H1 (cell line): ENCODE measurements around the gene PTGDS. TPM values are rescaled to one million over a fixed set of nuclear protein-coding genes. Genes with fewer than 3 reads are reported as not detected.

Experiments
- CTCF ChIA-PET: fragments of 300-600 bp; sonication (Branson Sonifier 250); formaldehyde crosslinking; loops from one replicate; lab custom pipeline; 2021; ENCODE audit not compliant: partially characterized antibody; lab: Charles Lee
- POLR2A ChIA-PET: fragments of 300-600 bp; sonication (Branson Sonifier 250); formaldehyde crosslinking; loops from one replicate; lab custom pipeline; 2021; ENCODE audit warnings: inconsistent platforms; ENCODE audit not compliant: partially characterized antibody; lab: Charles Lee
- DNase-seq, 2 experiments: peaks; one replicate each; pipeline versions ENCODE4 v3.0.0 to v3.0.0-alpha.2; 2010 to 2022; ENCODE audit warnings: low spot score in 2 of 2, low read depth in 1 of 2, mixed read lengths in 1 of 2
- FAIRE-seq: peaks from 2 replicates; lab custom pipeline; 2011; peaks lifted over from hg19 to GRCh38; lab: Jason Lieb, UNC
- H2AFZ ChIP-seq: 2 replicates; pipeline ENCODE4 v1.8.1; 2012; ENCODE audit warnings: low read length, inconsistent platforms
- H2AK5ac ChIP-seq: 2 replicates; pipeline ENCODE4 v1.6.1; 2013; ENCODE audit warnings: low read depth, low read length
- H2BK120ac ChIP-seq: replicated peaks from 2 replicates; pipeline ENCODE3; 2013; ENCODE audit warnings: low read depth, low read length, inconsistent platforms
- H2BK12ac ChIP-seq: 2 replicates; pipeline ENCODE4 v1.6.1; 2013; ENCODE audit warnings: low read depth, low read length
- H2BK15ac ChIP-seq: 2 replicates; pipeline ENCODE4 v1.6.1; 2013; ENCODE audit warnings: low read length
- H2BK20ac ChIP-seq: 2 replicates; pipeline ENCODE4 v1.6.1; 2013; ENCODE audit warnings: low read length
- H2BK5ac ChIP-seq: 2 replicates; pipeline ENCODE4 v1.6.1; 2013; ENCODE audit warnings: low read depth, low read length
- H3K14ac ChIP-seq: 2 replicates; pipeline ENCODE4 v1.6.1; 2013; ENCODE audit warnings: inconsistent platforms; ENCODE audit not compliant: insufficient read length
- H3K18ac ChIP-seq: 2 replicates; pipeline ENCODE4 v1.6.1; 2013; ENCODE audit warnings: low read length; ENCODE audit errors: extremely low read depth
- H3K23ac ChIP-seq: 2 replicates; pipeline ENCODE4 v1.6.1; 2013; ENCODE audit warnings: inconsistent platforms; ENCODE audit not compliant: insufficient read length
- H3K23me2 ChIP-seq: 2 replicates; pipeline ENCODE4 v1.6.1; 2013; ENCODE audit warnings: low read depth, low read length
- H3K27ac ChIP-seq: 2 replicates; pipeline ENCODE4 v1.6.1; 2011; ENCODE audit warnings: low read depth, low read length, inconsistent platforms
- H3K27me3 ChIP-seq, 4 experiments: replicated peaks in 1 of 4; 1 replicate in 1 of 4; 2 replicates in 3 of 4; pipeline versions ENCODE4 v1.6.1 to v1.8.1; 2011 to 2013; ENCODE audit warnings: low read length in 3 of 4, mild to moderate bottlenecking in 3 of 4, inconsistent platforms in 2 of 4, mixed read lengths in 2 of 4, moderate library complexity in 1 of 4; ENCODE audit not compliant: control insufficient read depth in 3 of 4, insufficient read depth in 3 of 4; ENCODE audit errors: extremely low read depth in 1 of 4
- H3K36me3 ChIP-seq, 4 experiments: 2 replicates each; pipeline versions ENCODE4 v1.6.1 to v1.8.1; 2011 to 2013; ENCODE audit warnings: mild to moderate bottlenecking in 4 of 4, low read length in 3 of 4, moderate library complexity in 2 of 4, control low read depth in 1 of 4, inconsistent platforms in 1 of 4; ENCODE audit not compliant: insufficient read depth in 4 of 4, control insufficient read depth in 2 of 4
- H3K4ac ChIP-seq: replicated peaks from 2 replicates; pipeline ENCODE3; 2013; ENCODE audit warnings: low read length, low read depth, mixed read lengths, inconsistent platforms; ENCODE audit not compliant: insufficient read length
- H3K4me1 ChIP-seq, 4 experiments: replicated peaks in 1 of 4; 1 replicate in 1 of 4; 2 replicates in 3 of 4; pipeline versions ENCODE4 v1.6.1 to v1.8.1; 2011 to 2013; ENCODE audit warnings: low read length in 3 of 4, inconsistent platforms in 2 of 4, mixed read lengths in 1 of 4; ENCODE audit not compliant: insufficient read depth in 4 of 4, control insufficient read depth in 3 of 4
- H3K4me2 ChIP-seq, 2 experiments: 2 replicates each; pipeline versions ENCODE4 v1.6.1 to v1.8.1; 2011 to 2013; ENCODE audit warnings: low read depth in 2 of 2, low read length in 2 of 2, control low read depth in 1 of 2, inconsistent platforms in 1 of 2, mild to moderate bottlenecking in 1 of 2; ENCODE audit not compliant: insufficient read depth in 1 of 2
- H3K4me3 ChIP-seq, 4 experiments: fragments of 200-600, 300-600 bp in 1 of 4; sonication (generic), shearing (Covaris generic), sonication (Bioruptor Twin) in 1 of 4; 2 replicates each; pipeline versions ENCODE4 v1.5.1 to v1.8.1; 2011 to 2016; ENCODE audit warnings: low read length in 4 of 4, low read depth in 3 of 4, control low read depth in 2 of 4, inconsistent platforms in 2 of 4, mild to moderate bottlenecking in 2 of 4, mixed read lengths in 1 of 4, moderate library complexity in 1 of 4; ENCODE audit not compliant: insufficient read depth in 2 of 4; ENCODE audit errors: extremely low read depth in 1 of 4
- H3K56ac ChIP-seq: replicated peaks from 2 replicates; pipeline ENCODE3; 2013; ENCODE audit warnings: low read depth, mild to moderate bottlenecking, mixed read lengths, low read length, inconsistent platforms; ENCODE audit not compliant: insufficient read length
- H3K79me1 ChIP-seq: 2 replicates; pipeline ENCODE4 v1.6.1; 2013; ENCODE audit warnings: low read depth, low read length, control low read depth
- H3K79me2 ChIP-seq, 2 experiments: 2 replicates each; pipeline versions ENCODE4 v1.6.1 to v1.8.1; 2012 to 2013; ENCODE audit warnings: low read length in 2 of 2, mild to moderate bottlenecking in 2 of 2, inconsistent platforms in 1 of 2; ENCODE audit not compliant: insufficient read depth in 2 of 2, control insufficient read depth in 1 of 2
- H3K9ac ChIP-seq, 4 experiments: replicated peaks in 1 of 4; 1 replicate in 1 of 4; 2 replicates in 3 of 4; pipeline versions ENCODE4 v1.6.1 to v1.8.1; 2011 to 2013; ENCODE audit warnings: low read depth in 3 of 4, low read length in 3 of 4, control low read depth in 2 of 4, mild to moderate bottlenecking in 2 of 4, moderate library complexity in 2 of 4, inconsistent platforms in 1 of 4; ENCODE audit errors: extremely low read depth in 1 of 4
- H3K9me3 ChIP-seq, 2 experiments: 2 replicates each; pipeline versions ENCODE4 v1.6.1 to v1.8.1; 2012 to 2013; ENCODE audit warnings: mild to moderate bottlenecking in 2 of 2, moderate library complexity in 2 of 2, control low read depth in 1 of 2, inconsistent platforms in 1 of 2, low read depth in 1 of 2, low read length in 1 of 2, mixed read lengths in 1 of 2; ENCODE audit not compliant: insufficient read depth in 2 of 2
- H4K20me1 ChIP-seq, 2 experiments: replicated peaks in 1 of 2; 2 replicates each; pipeline versions ENCODE3 to v1.8.1; 2011 to 2013; ENCODE audit warnings: inconsistent platforms in 2 of 2, low read length in 2 of 2, mild to moderate bottlenecking in 1 of 2; ENCODE audit not compliant: insufficient read depth in 2 of 2, control insufficient read depth in 1 of 2
- H4K5ac ChIP-seq: 2 replicates; pipeline ENCODE4 v1.6.1; 2013; ENCODE audit warnings: low read length, low read depth, mixed read lengths, inconsistent platforms; ENCODE audit not compliant: insufficient read length
- H4K8ac ChIP-seq: 2 replicates; pipeline ENCODE4 v1.8.0; 2013; ENCODE audit warnings: mild to moderate bottlenecking, moderate library complexity, low read length, inconsistent platforms; ENCODE audit not compliant: insufficient read depth; ENCODE audit errors: extremely low read depth
- H4K91ac ChIP-seq: replicated peaks from 2 replicates; pipeline ENCODE3; 2013; ENCODE audit warnings: low read length, mixed read lengths, inconsistent platforms; ENCODE audit not compliant: insufficient read length
- CBX5 ChIP-seq: fragments of 300-800, 300-1000 bp; sonication (generic); IDR thresholded peaks from 2 replicates; pipeline ENCODE4 v1.7.1; 2016; ENCODE audit warnings: antibody characterized with exemption, low read length, low read depth
- CBX8 ChIP-seq: fragments of 300-800, 300-1000 bp; sonication (generic); IDR thresholded peaks from 2 replicates; pipeline ENCODE4 v1.7.1; 2016; ENCODE audit warnings: low read depth, low read length, borderline replicate concordance
- EP300 ChIP-seq, 2 experiments: IDR thresholded peaks; 1 replicate in 1 of 2; 2 replicates in 1 of 2; pipeline ENCODE4 v1.6.1; 2011 to 2012; ENCODE audit warnings: low read depth in 2 of 2, low read length in 2 of 2, mild to moderate bottlenecking in 2 of 2, borderline replicate concordance in 1 of 2, inconsistent platforms in 1 of 2, moderate library complexity in 1 of 2
- FOSL1 ChIP-seq: IDR thresholded peaks from 2 replicates; pipeline ENCODE4 v1.6.1; 2011; ENCODE audit warnings: mild to moderate bottlenecking, low read depth, low read length, moderate library complexity; ENCODE audit not compliant: insufficient read depth
- JUN ChIP-seq: IDR thresholded peaks from 2 replicates; pipeline ENCODE4 v1.6.1; 2011; ENCODE audit warnings: low read depth, mild to moderate bottlenecking, improper control_type of control experiment, low read length
- NANOG ChIP-seq: IDR thresholded peaks from 2 replicates; pipeline ENCODE4 v1.6.1; 2011; ENCODE audit warnings: low read length, low read depth, mild to moderate bottlenecking, inconsistent platforms; ENCODE audit not compliant: insufficient read depth, poor library complexity, severe bottlenecking
- POU5F1 ChIP-seq: IDR thresholded peaks from 2 replicates; pipeline ENCODE4 v1.6.1; 2011; ENCODE audit warnings: low read depth, mild to moderate bottlenecking, low read length, moderate library complexity
- SAP30 ChIP-seq: fragments of 300-600 bp; sonication (generic); IDR thresholded peaks from 2 replicates; pipeline ENCODE4 v1.7.1; 2012; ENCODE audit warnings: low read length, moderate library complexity, mild to moderate bottlenecking, inconsistent platforms; ENCODE audit not compliant: insufficient read depth, insufficient replicate concordance
- TAF7 ChIP-seq: optimal IDR thresholded peaks from 2 replicates; pipeline ENCODE3; 2011; ENCODE audit warnings: low read depth, mild to moderate bottlenecking, inconsistent platforms, low read length, moderate library complexity, borderline replicate concordance
- YY1 ChIP-seq: IDR thresholded peaks from 2 replicates; pipeline ENCODE4 v1.6.1; 2011; ENCODE audit warnings: low read depth, mild to moderate bottlenecking, low read length
- WGBS, 2 experiments: shearing (Covaris generic) in 1 of 2; methylation state at CpG; one replicate each; pipeline versions ENCODE4 v1.1.6 to v1.1.7; 2013 to 2015; ENCODE audit warnings: low lambda C conversion rate in 2 of 2, mixed read lengths in 2 of 2, inconsistent platforms in 1 of 2, low coverage in 1 of 2, missing lambda C conversion rate in 1 of 2; ENCODE audit not compliant: insufficient replicate concordance in 2 of 2, insufficient coverage in 1 of 2, insufficient read length in 1 of 2; ENCODE audit errors: extremely low coverage in 1 of 2, missing lambda C conversion rate in 1 of 2; 5-methylcytosine and 5-hydroxymethylcytosine counted together
- polyA plus RNA-seq, 7 experiments: library from polyadenylated mRNA; depleted of rRNA in 3 of 7; stranded (reverse) in 5 of 7; unstranded in 2 of 7; fragments of >200 nt in 5 of 7; fragments of 200-250 nt in 2 of 7; gene quantifications; 1 replicate in 5 of 7; 2 replicates in 1 of 7; 4 replicates in 1 of 7; pipeline versions ENCODE4 v1.2.1 to v1.2.3, GENCODE V29; 2011 to 2013; ENCODE audit warnings: missing spikeins in 2 of 7, mixed read lengths in 2 of 7
- total RNA-seq: library from RNA; stranded (reverse); fragmentation: NEBNext Ultra II Directional; extraction: Animal tissue kit (Norgen Biotek cat#: 25700); gene quantifications from 2 replicates; pipeline ENCODE4 v1.2.1, GENCODE V29; 2021

Gene PTGDS
- total and polyA plus RNA-seq, 2 of the 8 experiments (the other 6 are each of a cell fraction or from before 2014, with no cell fraction given): 1.7 to 2.3 TPM

DNA sequence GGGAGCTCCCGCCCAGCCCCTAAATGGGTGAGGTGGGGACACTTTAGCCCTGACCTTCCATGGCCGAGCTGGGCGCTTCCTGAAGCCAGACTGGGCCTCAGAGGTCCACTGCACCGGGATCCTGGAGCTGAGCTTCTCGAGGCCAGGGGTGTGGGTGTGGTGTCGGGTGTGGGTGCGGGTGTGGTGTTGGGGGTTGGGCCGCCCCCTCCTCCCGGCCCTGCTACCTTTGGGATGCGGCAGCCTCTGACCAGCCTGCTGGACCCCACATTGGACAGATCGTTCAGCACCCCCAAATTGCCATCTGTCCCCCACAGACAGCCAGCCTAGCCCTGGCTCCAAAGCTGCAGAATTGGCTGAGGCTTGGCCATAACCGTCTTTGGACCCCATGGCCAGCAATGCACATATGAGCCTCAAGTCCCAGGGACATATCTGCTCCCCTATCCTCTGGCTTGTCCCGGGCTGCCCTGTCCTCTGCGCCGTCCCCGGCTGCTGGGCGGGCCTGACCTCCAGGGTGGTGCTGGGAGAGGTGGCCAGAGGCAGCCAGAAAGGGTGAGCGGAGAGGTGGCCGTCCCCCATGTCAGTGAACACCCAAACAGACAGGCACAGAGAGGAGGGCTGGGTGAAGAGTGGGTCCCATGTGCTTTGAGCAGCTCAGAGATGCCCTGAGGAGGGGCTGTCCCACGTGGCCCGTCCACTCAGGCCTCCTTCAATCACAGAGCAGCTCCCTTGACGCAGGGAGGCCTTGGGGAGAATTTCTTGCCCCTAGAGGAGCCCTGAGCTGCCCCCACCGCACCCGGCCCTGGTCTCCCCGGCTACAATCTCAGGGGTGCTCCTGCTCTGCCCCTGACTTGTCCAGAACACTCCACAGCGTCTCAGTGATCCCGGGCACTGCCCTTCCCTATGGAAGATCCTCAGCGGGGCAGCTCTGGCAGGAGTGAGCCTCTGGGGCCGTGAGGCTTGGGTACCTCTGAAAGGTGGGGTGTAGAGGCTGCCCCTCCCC, 3.4 kb upstream of the PTGDS start:
- DNase-seq (no peak), FAIRE-seq (no peak)
- Histone ChIP-seq H3K4me2 (no peak overlapping the region), H2AFZ (no peak overlapping the region), H3K27ac (no peak overlapping the region), H3K18ac (no peak overlapping the region), H3K4me1 (peaks cover 0 to 11% (median 4%) of the 10 kb centered on the region in 4 experiments; a peak in 5 of 7 replicates), H3K79me2 (no peaks in the 10 kb centered on the region), H4K5ac (no peak overlapping the region), H2BK5ac (no peak overlapping the region), H3K9me3 (no peaks in the 10 kb centered on the region), H4K8ac (peak overlapping the region; percentile 79; the same call in 1 of the 2 replicates), H3K23me2 (peaks cover 8% of the 10 kb centered on the region; the same call in 1 of the 2 replicates), H2BK120ac (no peak overlapping the region), H3K4ac (no peak overlapping the region), H4K20me1 (peaks cover 0 to 2% of the 10 kb centered on the region in 2 experiments), H2BK15ac (no peak overlapping the region), H2BK20ac (no peak overlapping the region), H3K4me3 (no peak overlapping the region), H2AK5ac (no peak overlapping the region), H3K23ac (no peak overlapping the region), H3K27me3 (peaks cover 0 to 5% (median 2%) of the 10 kb centered on the region in 4 experiments; a peak in 2 of 7 replicates), H3K79me1 (no peaks in the 10 kb centered on the region), H3K9ac (no peak overlapping the region), H4K91ac (no peak overlapping the region), H3K14ac (no peak overlapping the region), H3K56ac (no peak overlapping the region), H3K36me3 (no peaks in the 10 kb centered on the region), H2BK12ac (no peak overlapping the region)
- ChIA-PET CTCF (interaction anchor here (0.6 to 9.4 kb wide), 24 partner anchors 9 to 1370 kb away, joined by 3 to 45 read pairs (median 6); partner anchors contain the start of genes ABCA2, CLIC3, LCN12 and SAPCD2), POLR2A (interaction anchor here (1.4 to 2.8 kb wide), 3 partner anchors 8 to 22 kb away, joined by 3 to 10 read pairs (median 5); partner anchors contain the start of gene CLIC3)
- WGBS, 2 experiments: 87% methylated on average over 23 of the region's 29 CpGs; no CpG with 5 or more reads in 1 of the 2 experiments
- TF ChIP-seq EP300 (IDR thresholded peaks at IDR 0.05; ENCODE audit: borderline replicate concordance in 1 of 2, low read depth in 2 of 2, low read length in 2 of 2) (no peak), CBX8 (no peak), NANOG (no peak), FOSL1 (no peak), TAF7 (no peak), CBX5 (no peak), JUN (no peak), YY1 (no peak), POU5F1 (no peak), SAP30 (no peak)
